Osteocyte (in vitro differentiated cells): ENCODE results near the gene GLYATL1B. TPM values are rescaled to one million over a fixed set of nuclear protein-coding genes. Genes with fewer than 3 reads are reported as not detected.
"Not testable (repeated sequence)": the region's sequence is repeated elsewhere in the genome, so short reads cannot be mapped to it uniquely, and the experiment has no call there.

Source experiments
- DNase-seq: peaks from one replicate; pipeline ENCODE4 v3.0.0; 2021; ENCODE audit warnings: mixed read lengths; ENCODE audit not compliant: unreplicated experiment; ENCODE audit errors: extremely low spot score
- H3K27ac Mint-ChIP-seq: one replicate; pipeline ENCODE4 v1.8.0; 2021; ENCODE audit warnings: mild to moderate bottlenecking, mixed read lengths; ENCODE audit not compliant: unreplicated experiment
- H3K27me3 Mint-ChIP-seq: one replicate; pipeline ENCODE4 v1.8.0; 2021; ENCODE audit warnings: mixed read lengths; ENCODE audit not compliant: unreplicated experiment
- H3K36me3 Mint-ChIP-seq: one replicate; pipeline ENCODE4 v1.8.0; 2021; ENCODE audit warnings: mixed read lengths; ENCODE audit not compliant: unreplicated experiment
- H3K4me1 Mint-ChIP-seq: one replicate; pipeline ENCODE4 v1.8.0; 2021; ENCODE audit warnings: mixed read lengths; ENCODE audit not compliant: unreplicated experiment
- H3K4me3 Mint-ChIP-seq: one replicate; pipeline ENCODE4 v1.8.0; 2021; ENCODE audit warnings: mild to moderate bottlenecking, moderate library complexity, mixed read lengths; ENCODE audit not compliant: unreplicated experiment
- H3K9me3 Mint-ChIP-seq: one replicate; pipeline ENCODE4 v1.8.0; 2021; ENCODE audit warnings: mixed read lengths; ENCODE audit not compliant: unreplicated experiment
- CTCF ChIP-seq: fragments of 200-600 bp; sonication (generic); IDR thresholded peaks from 2 replicates; pipeline ENCODE4 v1.5.0; 2021; ENCODE audit warnings: antibody characterized with exemption, mild to moderate bottlenecking, moderate library complexity
- total RNA-seq: library from RNA; stranded (reverse); gene quantifications from 2 replicates; pipeline ENCODE4 v1.2.1, GENCODE V29; 2021

Gene GLYATL1B
- total RNA-seq, 1 donor from 2014 or later, result not detected

- not testable (repeated sequence) for H3K9me3 Mint-ChIP-seq, H3K27ac Mint-ChIP-seq, H3K4me3 Mint-ChIP-seq, H3K4me1 Mint-ChIP-seq, DNase-seq, H3K36me3 Mint-ChIP-seq
- H3K27me3 Mint-ChIP-seq, result peaks cover 81% of the 10 kb centered on the region
These were observed 10.0 kb downstream of the GLYATL1B start for GRCh38 chr11:59095972-59096575.

- no peak for DNase-seq
- Mint-ChIP-seq H3K27me3 (peaks cover 81% of the 10 kb centered on the region), H3K27ac (no peak overlapping the region), H3K4me1 (peaks cover 4% of the 10 kb centered on the region), H3K9me3 (no peaks in the 10 kb centered on the region), H3K36me3 (no peaks in the 10 kb centered on the region), H3K4me3 (no peak overlapping the region)
- peak; percentile 74 for TF ChIP-seq CTCF
These were observed 11.1 kb downstream of the GLYATL1B start for GRCh38 chr11:59097113-59097708.

- not testable (repeated sequence) for H3K4me3 Mint-ChIP-seq, DNase-seq, H3K4me1 Mint-ChIP-seq, H3K36me3 Mint-ChIP-seq, H3K27ac Mint-ChIP-seq, H3K9me3 Mint-ChIP-seq
- peaks cover 76% of the 10 kb centered on the region for H3K27me3 Mint-ChIP-seq
These were observed 11.8 kb downstream of the GLYATL1B start for GRCh38 chr11:59097938-59098337.

GRCh38 chr11:59102259-59102765 lies 16.2 kb downstream of the GLYATL1B start:
- peak; percentile 19 for TF ChIP-seq CTCF
- Mint-ChIP-seq H3K4me1 (peaks cover 13% of the 10 kb centered on the region), H3K9me3 (no peaks in the 10 kb centered on the region), H3K4me3 (peak overlapping the region; percentile 41), H3K27ac (no peak overlapping the region), H3K27me3 (peaks cover 45% of the 10 kb centered on the region), H3K36me3 (no peaks in the 10 kb centered on the region)
- DNase-seq, result no peak

- no peak within 1 kb of the TSS for H3K27ac Mint-ChIP-seq
- H3K9me3 Mint-ChIP-seq, result no peaks in the 10 kb centered on the region
- H3K36me3 Mint-ChIP-seq, result no peaks in the 10 kb centered on the region
- DNase-seq, result peak; percentile 90
- peak within 1 kb of the TSS; percentile 78 for H3K4me3 Mint-ChIP-seq
- peaks cover 14% of the 10 kb centered on the region for H3K27me3 Mint-ChIP-seq
- TF ChIP-seq CTCF, result peak; percentile 28
- peaks cover 21% of the 10 kb centered on the region for H3K4me1 Mint-ChIP-seq
These were observed 20.5 kb downstream of the GLYATL1B start, which contains the start of gene FAM111B for GRCh38 chr11:59106363-59107336. Gene FAM111B (plus strand): TSS chr11:59107237. CDS start chr11:59109626, 2,389 bp downstream.

GRCh38 chr11:59107721-59108120 lies 21.6 kb downstream of the GLYATL1B start:
- H3K27me3 Mint-ChIP-seq, H3K9me3 Mint-ChIP-seq, DNase-seq, H3K36me3 Mint-ChIP-seq, H3K27ac Mint-ChIP-seq: not testable (repeated sequence)
- peak overlapping the region; percentile 78 for H3K4me3 Mint-ChIP-seq
- peaks cover 16% of the 10 kb centered on the region for H3K4me1 Mint-ChIP-seq
